HG02798 (cell line): ENCODE data around the gene PSEN1.

Experiments
- ATAC-seq: cut with Tn5 transposase; IDR thresholded peaks from one replicate; pipeline ENCODE4 v1.9.1; 2021; ENCODE audit warnings: mild to moderate bottlenecking; ENCODE audit not compliant: unreplicated experiment, poor library complexity

The PSEN1 gene

DNA sequence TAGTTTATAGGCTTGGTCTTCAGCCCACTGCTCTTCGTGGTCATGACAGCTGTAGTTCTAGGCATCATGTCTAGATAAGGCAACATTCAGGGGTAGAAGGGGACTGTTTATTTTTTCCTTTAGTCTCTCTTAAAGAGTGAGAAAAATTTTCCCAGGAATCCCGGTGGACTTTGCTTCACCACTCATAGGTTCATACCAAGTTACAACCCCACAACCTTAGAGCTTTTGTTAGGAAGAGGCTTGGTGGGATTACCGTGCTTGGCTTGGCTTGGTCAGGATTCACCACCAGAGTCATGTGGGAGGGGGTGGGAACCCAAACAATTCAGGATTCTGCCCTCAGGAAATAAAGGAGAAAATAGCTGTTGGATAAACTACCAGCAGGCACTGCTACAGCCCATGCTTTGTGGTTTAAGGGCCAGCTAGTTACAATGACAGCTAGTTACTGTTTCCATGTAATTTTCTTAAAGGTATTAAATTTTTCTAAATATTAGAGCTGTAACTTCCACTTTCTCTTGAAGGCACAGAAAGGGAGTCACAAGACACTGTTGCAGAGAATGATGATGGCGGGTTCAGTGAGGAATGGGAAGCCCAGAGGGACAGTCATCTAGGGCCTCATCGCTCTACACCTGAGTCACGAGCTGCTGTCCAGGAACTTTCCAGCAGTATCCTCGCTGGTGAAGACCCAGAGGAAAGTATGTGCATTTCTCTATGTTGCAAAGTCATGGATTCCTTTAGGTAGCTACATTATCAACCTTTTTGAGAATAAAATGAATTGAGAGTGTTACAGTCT, 75.1 kb downstream of the PSEN1 start:
- ATAC-seq: no peak

DNA sequence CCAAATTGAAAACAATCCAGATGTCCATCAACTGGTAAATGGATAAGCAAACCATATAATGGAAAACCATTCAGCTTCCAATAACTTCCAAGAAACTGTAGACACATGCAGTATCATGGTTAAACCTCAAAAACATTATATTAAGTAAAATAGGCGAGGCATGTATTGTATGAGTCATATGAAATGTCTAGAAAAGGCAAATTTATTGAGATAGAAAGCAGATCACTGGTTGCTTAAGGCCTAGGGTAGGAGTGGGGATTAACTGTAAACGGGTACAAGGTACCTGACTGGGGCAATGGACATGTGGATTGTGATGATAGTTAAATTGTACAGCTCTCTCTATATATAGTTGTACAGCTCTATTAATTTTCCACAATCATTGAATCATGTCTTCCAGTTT, 79.7 kb downstream of the PSEN1 start:
- ATAC-seq: no peak

DNA sequence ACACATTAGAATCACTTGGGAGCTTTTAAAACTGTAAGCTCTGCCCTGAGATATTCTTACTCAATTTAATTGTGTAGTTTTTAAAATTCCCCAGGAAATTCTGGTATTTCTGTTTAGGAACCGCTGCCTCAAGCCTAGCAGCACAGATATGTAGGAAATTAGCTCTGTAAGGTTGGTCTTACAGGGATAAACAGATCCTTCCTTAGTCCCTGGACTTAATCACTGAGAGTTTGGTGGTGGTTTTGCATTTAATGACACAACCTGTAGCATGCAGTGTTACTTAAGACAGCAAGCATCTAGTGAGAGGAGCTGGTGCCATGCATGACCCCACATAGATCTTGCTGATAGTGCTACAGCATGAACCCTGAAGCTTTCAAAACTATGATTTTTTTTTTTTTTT, 81.1 kb downstream of the PSEN1 start:
- ATAC-seq: no peak

DNA sequence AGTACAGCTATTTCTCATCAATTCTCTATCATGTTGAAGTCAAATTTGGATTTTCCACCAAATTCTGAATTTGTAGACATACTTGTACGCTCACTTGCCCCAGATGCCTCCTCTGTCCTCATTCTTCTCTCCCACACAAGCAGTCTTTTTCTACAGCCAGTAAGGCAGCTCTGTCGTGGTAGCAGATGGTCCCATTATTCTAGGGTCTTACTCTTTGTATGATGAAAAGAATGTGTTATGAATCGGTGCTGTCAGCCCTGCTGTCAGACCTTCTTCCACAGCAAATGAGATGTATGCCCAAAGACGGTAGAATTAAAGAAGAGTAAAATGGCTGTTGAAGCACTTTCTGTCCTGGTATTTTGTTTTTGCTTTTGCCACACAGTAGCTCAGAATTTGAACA, 83.8 kb downstream of the PSEN1 start:
- ATAC-seq: no peak

DNA sequence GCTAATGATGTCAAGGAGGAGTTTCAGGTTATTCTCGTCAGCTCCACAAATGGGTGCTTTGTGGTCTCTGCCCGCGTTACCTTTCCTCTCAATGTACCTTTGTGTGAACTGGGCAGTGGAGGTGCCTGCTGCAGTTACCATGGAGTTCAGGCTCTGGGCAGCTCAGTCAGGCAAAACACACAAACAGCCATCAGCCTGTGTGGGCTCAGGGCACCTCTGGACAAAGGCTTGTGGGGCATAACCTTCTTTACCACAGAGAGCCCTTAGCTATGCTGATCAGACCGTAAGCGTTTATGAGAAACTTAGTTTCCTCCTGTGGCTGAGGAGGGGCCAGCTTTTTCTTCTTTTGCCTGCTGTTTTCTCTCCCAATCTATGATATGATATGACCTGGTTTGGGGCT, 84.3 kb downstream of the PSEN1 start:
- no peak for ATAC-seq

DNA sequence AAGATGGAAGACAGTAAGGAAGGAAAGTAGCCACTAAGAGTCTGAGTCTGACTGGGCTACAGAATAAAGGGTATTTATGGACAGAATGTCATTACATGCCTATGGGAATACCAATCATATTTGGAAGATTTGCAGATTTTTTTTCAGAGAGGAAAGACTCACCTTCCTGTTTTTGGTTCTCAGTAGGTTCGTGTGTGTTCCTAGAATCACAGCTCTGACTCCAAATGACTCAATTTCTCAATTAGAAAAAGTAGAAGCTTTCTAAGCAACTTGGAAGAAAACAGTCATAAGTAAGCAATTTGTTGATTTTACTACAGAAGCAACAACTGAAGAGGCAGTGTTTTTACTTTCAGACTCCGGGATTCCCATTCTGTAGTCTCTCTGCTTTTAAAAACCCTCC, 85.6 kb downstream of the PSEN1 start:
- ATAC-seq: no peak

DNA sequence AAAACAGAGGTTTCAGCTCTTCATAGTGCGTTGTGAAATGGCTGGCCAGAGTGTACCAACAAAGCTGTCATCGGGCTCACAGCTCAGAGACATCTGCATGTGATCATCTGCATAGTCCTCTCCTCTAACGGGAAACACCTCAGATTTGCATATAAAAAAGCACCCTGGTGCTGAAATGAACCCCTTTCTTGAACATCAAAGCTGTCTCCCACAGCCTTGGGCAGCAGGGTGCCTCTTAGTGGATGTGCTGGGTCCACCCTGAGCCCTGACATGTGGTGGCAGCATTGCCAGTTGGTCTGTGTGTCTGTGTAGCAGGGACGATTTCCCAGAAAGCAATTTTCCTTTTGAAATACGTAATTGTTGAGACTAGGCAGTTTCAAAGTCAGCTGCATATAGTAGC, 86.7 kb downstream of the PSEN1 start:
- peak; percentile 72 for ATAC-seq

DNA sequence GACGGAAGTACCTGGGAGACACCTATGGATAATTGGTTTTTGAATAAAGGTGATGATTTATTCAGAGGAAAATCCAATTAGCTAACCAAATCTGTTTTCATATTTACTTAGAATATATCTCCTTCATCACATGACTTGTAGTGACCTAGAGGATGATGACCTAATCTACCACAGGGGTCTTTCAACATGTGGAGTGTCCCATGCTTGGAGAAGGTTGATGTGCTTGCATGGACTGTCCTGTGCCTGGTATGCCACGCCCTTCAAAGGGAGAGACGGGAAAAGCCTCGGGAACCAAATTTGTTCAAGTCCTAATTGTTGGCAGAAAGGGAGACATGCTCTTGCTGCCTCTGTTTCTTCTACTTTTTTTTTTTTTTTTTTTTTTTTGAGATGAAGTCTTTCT, 89.2 kb downstream of the PSEN1 start:
- ATAC-seq: no peak

DNA sequence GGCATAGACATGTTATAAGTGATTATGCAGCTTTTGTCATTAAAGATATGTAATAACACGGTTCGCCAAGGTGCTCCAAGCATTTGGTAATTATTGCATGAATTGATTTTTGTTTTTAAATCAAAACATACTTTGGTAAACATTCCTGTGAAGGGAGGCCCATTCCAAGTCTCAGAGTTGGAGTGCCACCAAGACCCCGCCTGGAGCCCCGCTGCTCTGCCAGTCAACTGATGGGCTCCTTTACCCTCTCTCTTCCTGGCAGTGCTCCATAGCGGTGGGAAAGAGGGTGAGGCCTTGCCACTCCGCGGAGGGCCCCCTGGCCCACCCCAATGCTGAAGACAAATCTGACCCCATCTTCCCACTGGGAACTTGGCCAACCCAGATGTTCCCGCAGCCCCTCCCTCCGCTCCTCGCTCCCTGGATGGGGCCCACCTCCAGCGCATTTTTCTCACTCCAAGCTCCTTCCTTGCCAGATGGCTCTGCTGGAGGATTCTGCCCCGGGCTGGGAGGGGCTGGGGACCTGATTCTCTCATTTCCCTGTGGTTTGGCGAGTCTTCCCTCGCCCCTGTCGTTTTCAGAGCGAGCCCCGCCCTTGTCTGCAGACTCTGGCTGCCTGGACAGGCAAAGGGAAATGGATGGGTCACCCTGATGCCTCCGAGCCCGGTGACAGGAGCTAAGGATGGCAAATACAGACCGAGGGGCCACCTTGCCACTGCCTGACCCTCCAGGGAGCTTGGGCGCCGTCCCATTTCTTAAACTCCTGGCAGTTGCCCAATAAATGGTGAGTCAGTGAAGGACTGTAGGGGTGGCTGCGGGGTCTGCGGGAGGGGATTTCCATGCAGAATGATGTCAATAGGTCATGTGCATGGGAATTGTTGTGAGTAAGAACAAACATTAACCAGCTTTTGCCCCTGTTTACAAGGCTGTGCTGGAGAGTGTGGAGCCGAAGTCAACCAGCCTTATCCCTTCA, 91.8 kb downstream of the PSEN1 start:
- ATAC-seq: no peak

DNA sequence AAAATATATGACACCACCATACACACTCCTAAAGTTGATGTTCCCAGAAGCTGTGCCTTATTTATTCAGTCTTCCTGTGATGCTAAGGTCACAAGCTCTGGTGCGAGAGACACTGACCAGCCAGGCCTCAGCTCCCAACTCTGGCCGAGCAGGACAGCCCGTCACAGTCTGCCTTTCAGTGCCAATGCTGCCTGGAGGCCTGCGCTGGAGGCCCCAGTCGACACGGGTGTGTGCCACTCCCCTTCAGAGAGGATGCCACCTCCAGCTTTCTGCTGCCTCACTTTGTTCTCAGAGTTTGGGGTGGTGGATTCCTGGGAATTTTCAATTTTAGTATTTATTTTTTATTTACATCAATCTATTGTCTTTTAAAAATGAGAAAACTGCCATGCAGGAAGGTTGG, 93.7 kb downstream of the PSEN1 start:
- no peak for ATAC-seq

DNA sequence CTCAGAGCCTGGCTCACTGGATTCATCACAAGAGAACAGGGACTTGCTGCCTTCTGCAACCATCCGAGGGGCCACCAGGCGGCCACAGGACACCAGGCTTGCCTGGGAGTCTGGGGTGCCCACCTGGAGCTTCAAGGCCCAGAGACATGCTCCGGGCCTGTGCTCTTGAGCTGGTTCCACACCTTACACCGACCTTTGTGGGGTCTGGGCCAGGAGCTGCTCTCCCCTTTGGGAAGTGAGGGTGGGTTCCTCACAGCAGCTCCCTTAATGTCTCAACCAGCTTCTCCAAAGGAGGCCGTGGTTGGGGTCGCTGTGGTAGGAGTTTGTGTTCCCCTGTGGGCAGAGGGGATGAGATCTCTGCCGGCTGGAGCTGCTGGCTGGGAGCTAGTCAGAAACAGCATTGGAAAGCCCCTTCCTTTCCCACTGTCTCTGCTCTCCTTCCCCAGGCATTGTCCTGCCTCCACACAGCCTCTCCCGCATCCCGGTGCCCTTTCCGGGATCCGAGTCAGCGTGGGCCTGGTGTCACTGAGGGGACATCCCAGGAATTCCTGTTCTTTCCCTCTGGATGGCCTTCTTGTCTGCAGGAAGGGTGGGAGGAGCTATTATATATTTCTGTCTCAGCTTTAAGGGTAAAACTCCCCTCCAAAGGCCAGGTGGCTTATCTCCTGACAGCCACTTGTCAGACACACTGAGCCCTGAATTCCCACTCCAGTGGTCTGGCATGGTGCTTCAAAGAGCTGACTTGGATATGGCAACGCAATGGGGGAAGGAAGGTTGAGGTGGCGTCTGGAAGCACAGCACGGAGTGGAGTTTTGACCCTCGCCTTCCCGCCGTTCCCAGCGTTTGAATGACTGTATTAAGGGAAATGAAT, 95.9 kb downstream of the PSEN1 start:
- no peak for ATAC-seq

DNA sequence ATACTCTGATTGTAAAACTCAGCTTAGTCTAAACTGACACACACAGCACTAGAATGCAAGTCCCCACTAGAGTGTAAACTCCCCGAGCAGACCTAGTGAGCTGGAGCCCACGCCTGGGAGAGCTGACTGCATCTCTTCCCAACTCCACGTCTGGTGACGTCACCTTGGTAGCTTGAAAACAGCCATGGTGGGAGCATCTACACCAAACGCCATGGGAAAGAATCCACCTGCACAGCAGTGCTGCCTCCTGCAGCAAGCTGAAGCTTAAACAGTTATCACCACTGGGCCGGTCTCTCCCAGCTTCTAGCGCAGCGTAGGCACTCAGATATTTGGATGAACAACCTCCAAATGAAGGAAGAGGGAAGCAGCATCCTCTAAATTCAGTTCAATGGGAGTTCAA, 96.7 kb downstream of the PSEN1 start:
- no peak for ATAC-seq

DNA sequence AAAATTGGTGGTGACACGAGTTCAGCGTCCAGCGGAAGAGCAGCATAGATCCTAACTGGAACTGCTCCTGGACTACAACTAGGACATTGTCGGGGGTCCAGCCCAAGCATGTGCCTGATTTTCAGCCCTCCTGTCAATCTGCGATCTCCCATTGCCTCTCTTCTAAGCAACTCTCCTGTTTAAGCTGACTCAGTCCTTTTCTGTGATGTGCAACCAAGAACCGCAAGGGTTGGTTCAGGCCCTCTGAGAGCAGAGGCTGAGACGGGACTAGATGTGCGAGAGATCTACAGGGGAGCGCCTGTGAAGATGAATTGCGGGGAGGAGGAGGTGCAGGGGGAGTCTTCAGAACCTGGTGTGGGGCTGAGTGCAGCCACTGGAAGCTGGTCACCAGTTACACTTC, 97.3 kb downstream of the PSEN1 start:
- no peak for ATAC-seq

DNA sequence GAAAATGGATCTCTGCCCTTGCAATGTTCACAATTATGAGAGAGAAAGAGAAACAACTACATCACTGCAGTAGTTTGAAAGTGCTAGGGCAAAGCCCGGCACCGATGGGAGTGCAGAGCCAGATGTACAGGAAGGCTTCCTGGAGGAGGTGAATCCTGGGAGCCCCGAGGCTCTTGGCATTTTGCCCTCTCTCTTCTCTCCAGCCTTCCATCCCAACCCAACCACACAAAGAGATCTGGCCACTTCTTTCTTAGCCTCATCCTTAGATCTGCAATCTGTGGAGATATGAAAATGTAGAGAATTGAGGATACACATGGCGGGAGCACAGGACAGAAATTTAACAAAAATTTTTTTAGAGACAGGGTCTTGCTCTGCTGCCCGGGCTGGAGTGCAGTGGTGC, 97.7 kb downstream of the PSEN1 start:
- ATAC-seq: no peak

DNA sequence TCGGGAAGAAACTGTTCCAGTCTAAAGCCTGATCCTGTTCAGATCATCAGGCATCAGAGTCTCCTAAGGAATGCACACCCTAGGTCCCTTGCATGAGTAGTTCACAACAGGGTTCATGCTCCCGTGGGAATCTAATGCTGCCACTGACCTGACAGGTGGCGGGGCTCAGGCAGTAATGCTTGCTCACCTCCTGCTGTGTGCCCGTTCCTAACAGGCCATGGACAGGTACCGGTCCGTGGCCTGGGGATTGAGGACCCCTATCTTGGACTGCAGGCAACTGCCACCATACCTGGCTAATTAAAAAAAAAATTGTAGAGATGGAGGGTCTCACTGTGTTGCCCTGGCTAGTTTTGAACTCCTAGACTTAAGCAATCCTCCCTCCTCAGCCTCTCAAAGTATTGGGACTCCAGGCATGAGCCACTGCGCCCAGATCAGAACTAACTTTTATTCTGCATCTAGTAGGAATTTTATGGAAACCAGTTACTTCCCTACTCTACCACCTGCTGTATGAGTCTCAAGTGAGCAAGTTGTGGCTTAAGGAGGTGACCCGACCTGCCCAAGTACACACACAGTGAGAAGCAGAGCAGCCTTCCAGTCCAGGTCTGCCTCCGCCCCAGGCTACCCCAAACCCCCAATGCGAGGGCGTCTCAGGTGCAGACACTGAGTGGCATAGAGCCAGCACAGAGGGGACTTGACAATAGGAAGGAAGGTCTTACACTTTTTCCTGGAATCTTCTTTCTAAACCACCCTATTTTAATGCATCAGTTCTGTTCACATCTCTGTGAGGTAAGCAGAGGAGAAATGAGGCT, 98.5 kb downstream of the PSEN1 start:
- ATAC-seq: no peak

DNA sequence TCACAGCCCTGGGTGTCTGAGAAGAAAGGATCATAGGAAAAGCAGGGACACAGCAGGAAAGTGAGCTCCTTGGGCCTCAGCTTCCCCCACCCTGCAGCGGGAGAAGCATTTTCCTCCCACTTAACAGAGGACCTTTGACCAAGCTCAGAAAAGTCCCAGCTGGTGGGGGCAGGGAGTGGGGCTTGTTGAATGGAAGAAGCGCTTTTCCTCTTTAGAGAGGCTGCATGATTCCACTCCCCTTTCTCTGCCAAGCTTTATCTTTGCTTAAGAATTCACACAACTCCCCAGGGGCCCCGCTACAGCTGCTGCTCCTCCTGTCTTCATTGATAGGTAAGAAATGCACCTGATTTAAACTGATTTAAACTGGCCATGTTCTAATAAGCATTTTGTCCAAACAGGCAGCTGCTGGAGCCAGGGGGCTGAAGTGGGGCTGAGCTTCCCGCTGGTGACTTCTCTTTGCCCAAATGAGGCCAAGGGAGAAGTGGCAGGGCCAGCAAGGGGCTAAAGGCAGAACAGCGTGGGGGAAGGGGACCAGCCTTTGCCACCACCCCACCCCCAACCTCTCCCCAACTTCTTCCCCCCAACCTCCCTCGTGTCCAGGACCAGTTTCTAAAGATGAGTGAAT, 99.3 kb downstream of the PSEN1 start:
- ATAC-seq: no peak

DNA sequence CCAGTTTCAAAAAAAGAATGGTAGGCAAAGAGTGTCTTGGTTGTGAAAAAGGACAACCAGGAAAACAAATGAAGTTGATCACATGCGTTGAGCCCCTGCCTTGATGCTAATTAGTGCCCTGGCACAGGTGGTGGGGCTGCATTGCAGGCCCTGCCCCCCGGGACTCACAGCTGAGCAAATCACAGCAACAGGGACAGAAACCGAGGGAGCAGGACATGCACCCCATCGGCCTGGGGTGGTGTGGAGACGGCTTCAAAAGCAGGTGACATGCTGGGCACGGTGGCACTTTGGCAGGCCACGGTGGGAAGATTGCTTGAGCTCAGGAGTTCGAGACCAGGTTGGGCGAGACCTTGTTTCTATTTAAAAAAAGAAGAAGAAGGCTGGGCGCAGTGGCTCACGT, 99.8 kb downstream of the PSEN1 start:
- ATAC-seq: no peak

DNA sequence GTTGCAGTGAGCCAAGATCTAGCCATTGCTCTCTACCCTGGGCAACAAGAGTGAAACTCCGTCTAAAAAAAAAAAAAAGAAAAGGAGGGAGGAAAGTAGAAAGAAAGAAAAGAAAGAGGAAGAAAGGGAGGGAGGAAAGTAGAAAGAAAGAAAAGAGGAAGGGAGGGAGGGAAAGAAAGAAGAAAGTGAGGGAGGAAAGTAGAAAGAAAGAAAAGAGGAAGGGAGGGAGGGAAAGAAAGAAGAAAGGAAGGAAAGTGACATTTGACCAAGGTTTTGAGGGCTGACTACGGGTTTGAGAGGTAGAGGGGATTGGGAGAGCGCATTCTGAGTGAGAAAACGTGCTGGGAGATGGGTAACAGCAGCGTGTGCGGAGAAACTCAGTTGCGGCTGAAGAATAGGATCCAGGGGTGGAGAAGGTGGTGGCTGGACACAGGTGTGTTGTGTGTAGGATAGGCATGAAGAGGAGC, 100.5 kb downstream of the PSEN1 start:
- ATAC-seq: no peak

DNA sequence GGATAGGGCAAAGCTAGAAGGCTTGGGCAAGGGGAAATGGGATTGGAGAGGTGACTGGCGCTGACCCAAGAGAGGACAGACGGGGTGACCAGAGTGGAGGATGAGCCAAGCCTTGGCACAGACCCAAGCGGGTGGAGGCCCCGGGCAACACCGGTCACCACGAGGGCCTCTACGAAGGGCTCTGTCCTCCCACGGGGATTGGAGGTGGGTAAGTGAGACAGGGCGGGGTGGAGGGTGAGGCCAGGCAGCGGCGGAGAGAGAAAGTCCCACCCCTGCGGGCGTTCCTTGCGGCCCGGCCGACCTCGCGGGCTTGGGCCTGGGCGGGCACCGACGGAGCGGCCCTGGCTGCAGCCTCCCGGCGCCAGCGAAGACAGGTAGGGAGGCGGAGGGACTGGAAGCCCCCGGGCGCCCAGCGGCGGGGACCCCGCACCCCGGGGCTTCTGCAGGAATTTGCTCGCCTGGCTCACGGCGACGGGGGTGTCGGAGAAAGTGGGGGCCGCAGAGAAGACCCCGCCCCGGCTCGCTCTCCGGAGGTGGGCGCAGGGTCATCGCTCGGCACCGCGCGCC, 101.0 kb downstream of the PSEN1 start, which contains the start of gene PAPLN:
Gene PAPLN, plus strand, starts transcription at position 288 of the 567 bp plus-strand sequence. CDS start 2,273 bp downstream, outside the sequence.
- ATAC-seq: no peak
